Stomach (tissue), 9 donors: ENCODE data around the gene PTPRS. TPM values are rescaled to one million over a fixed set of nuclear protein-coding genes. Genes with fewer than 3 reads are reported as not detected.

Source experiments
- DNase-seq, 2 donors: peaks; one replicate each; pipeline versions ENCODE4 v3.0.0 to v3.0.0-alpha.2; 2013 to 2019
- H3K27ac ChIP-seq, 5 donors: fragments of 200-600 bp in 4 of 5; sonication (generic) in 4 of 5; one replicate each; pipeline ENCODE4 v1.5.1; 2013 to 2019; ENCODE audit warnings: mild to moderate bottlenecking in 1 of 5, moderate library complexity in 1 of 5
- H3K27me3 ChIP-seq, 3 donors: fragments of 200-600 bp; sonication (generic); one replicate each; pipeline ENCODE4 v1.5.1; 2017 to 2019; ENCODE audit warnings: mixed run types in 1 of 3
- H3K36me3 ChIP-seq, 4 donors: fragments of 200-600 bp; sonication (generic); 1 replicate in 3 of 4; 2 replicates in 1 of 4; pipeline ENCODE4 v1.5.1; 2016 to 2019
- H3K4me1 ChIP-seq, 4 donors: fragments of 200-600 bp; sonication (generic); one replicate each; pipeline ENCODE4 v1.5.1; 2016 to 2019
- H3K4me3 ChIP-seq, 4 donors: fragments of 200-600 bp; sonication (generic) in 3 of 4; one replicate each; pipeline ENCODE4 v1.5.1; 2016 to 2019; ENCODE audit warnings: mild to moderate bottlenecking in 1 of 4
- H3K9me3 ChIP-seq, 4 donors: fragments of 200-600 bp; sonication (generic); one replicate each; pipeline ENCODE4 v1.5.1; 2016 to 2019
- CTCF ChIP-seq, 7 experiments: fragments of 450-650 bp in 4 of 7; fragments of 200-600 bp in 3 of 7; sonication (generic) in 3 of 7; IDR thresholded peaks; one replicate each; pipeline ENCODE4 v1.5.1; 2016 to 2019; ENCODE audit warnings: antibody characterized with exemption in 7 of 7, control low read depth in 2 of 7, mild to moderate bottlenecking in 1 of 7
- EP300 ChIP-seq: sonication (generic); formaldehyde crosslinking; IDR thresholded peaks from one replicate; pipeline ENCODE4 v1.6.1; 2017; ENCODE audit warnings: antibody characterized with exemption
- POLR2A ChIP-seq, 4 donors: fragments of 450-650 bp; IDR thresholded peaks; one replicate each; pipeline ENCODE4 v1.6.1; 2016; ENCODE audit warnings: antibody characterized with exemption in 4 of 4, control low read depth in 2 of 4, mild to moderate bottlenecking in 1 of 4, moderate library complexity in 1 of 4
- POLR2AphosphoS5 ChIP-seq, 3 donors: sonication (generic); formaldehyde crosslinking; IDR thresholded peaks; one replicate each; pipeline ENCODE4 v1.6.1; 2016; ENCODE audit warnings: antibody characterized with exemption in 3 of 3
- WGBS, 5 donors: extraction: QIAGEN DNeasy Blood & Tissue Kit in 3 of 5; methylation state at CpG; one replicate each; pipeline versions ENCODE4 v1.1.5 to v1.1.7; 2013 to 2018; 5-methylcytosine and 5-hydroxymethylcytosine counted together
- intact Hi-C: fragments of 100-400 bp; cut with DNase I; formaldehyde crosslinking; loops from one replicate; pipeline ENCODE4 v1.15.1; 2023; ENCODE audit warnings: low total_unique reads
- polyA plus RNA-seq, 3 donors: library from polyadenylated mRNA; stranded (reverse); fragments of 200-250 nt; gene quantifications; one replicate each; pipeline ENCODE4 v1.2.3, GENCODE V29; 2013
- total RNA-seq, 5 donors: library from RNA; depleted of rRNA; stranded (reverse); fragments of >200 nt; gene quantifications; one replicate each; pipeline versions ENCODE4 v1.1.0 to v1.2.3, GENCODE V29; 2014 to 2016
- donor health status: healthy with polysubstance abuse.
- donor health status: Bipolar disorder and iron deficiency.
- donor health status: healthy.

PTPRS gene
- total and polyA plus RNA-seq, 8 donors = 6.9 to 142 (median 57.1) TPM

- Histone ChIP-seq H3K27ac (no peak overlapping the region), H3K4me1 (no peaks in the 10 kb centered on the region), H3K27me3 (no peaks in the 10 kb centered on the region), H3K9me3 (no peaks in the 10 kb centered on the region), H3K36me3 (no peaks in the 10 kb centered on the region), H3K4me3 (no peak overlapping the region)
- TF ChIP-seq POLR2AphosphoS5 (IDR thresholded peaks at IDR 0.05) (no peak), CTCF (IDR thresholded peaks at IDR 0.05) (no peak), EP300 (no peak), POLR2A (IDR thresholded peaks at IDR 0.05) (no peak)
- DNase-seq = no peak
- WGBS, 5 donors = 70 to 94% (median 91%) methylated on average over 4 of the region's 4 CpGs
- intact Hi-C loops = no loop called here
These were observed 25.7 kb downstream of the PTPRS start for GRCh38 chr19:5314907-5315298.

- H3K9me3 ChIP-seq = no peaks in the 10 kb centered on the region
- intact Hi-C loops = no loop called here
- no peak overlapping the region for H3K4me3 ChIP-seq
- H3K27ac ChIP-seq = no peak overlapping the region
- 66 to 80% (median 75%) methylated on average over 7 of the region's 7 CpGs for WGBS, 5 donors
- peaks cover 0 to 2% (median 0%) of the 10 kb centered on the region in 4 donors for H3K4me1 ChIP-seq
- no peak for TF ChIP-seq EP300
- no peak for TF ChIP-seq CTCF (IDR thresholded peaks at IDR 0.05)
- no peaks in the 10 kb centered on the region for H3K36me3 ChIP-seq
- DNase-seq = no peak
- H3K27me3 ChIP-seq = no peaks in the 10 kb centered on the region
These were observed 26.4 kb downstream of the PTPRS start for GRCh38 chr19:5314012-5314906.

- DNase-seq = peak; percentile 69 to 86
- intact Hi-C loops = no loop called here
- WGBS, 5 donors = 8 to 31% (median 12%) methylated on average over 5 to 17 of the region's 17 CpGs
- TF ChIP-seq POLR2AphosphoS5 (IDR thresholded peaks at IDR 0.05) (peak in 1 of 3 donors; percentile 11), CTCF (IDR thresholded peaks at IDR 0.05) (no peak), EP300 (no peak), POLR2A (IDR thresholded peaks at IDR 0.05) (no peak)
- Histone ChIP-seq H3K9me3 (no peaks in the 10 kb centered on the region), H3K27me3 (no peaks in the 10 kb centered on the region), H3K4me3 (no peak overlapping the region), H3K4me1 (peaks cover 0 to 12% (median 6%) of the 10 kb centered on the region in 4 donors), H3K27ac (peak overlapping the region in 2 of 5 donors; percentile 10 to 11), H3K36me3 (no peaks in the 10 kb centered on the region)
These were observed 27.3 kb downstream of the PTPRS start for GRCh38 chr19:5313307-5313706.

GRCh38 chr19:5312058-5312457 is 28.6 kb downstream of the PTPRS start:
- H3K4me3 ChIP-seq = no peak overlapping the region
- H3K4me1 ChIP-seq = peaks cover 0 to 15% (median 8%) of the 10 kb centered on the region in 4 donors
- intact Hi-C loops = no loop called here
- TF ChIP-seq EP300 (no peak), POLR2AphosphoS5 (IDR thresholded peaks at IDR 0.05) (no peak), CTCF (IDR thresholded peaks at IDR 0.05) (no peak), POLR2A (IDR thresholded peaks at IDR 0.05) (no peak)
- no peak for DNase-seq
- no peaks in the 10 kb centered on the region for H3K27me3 ChIP-seq
- no peaks in the 10 kb centered on the region for H3K36me3 ChIP-seq
- H3K27ac ChIP-seq = no peak overlapping the region
- WGBS, 5 donors = 94 to 97% (median 96%) methylated on average over 8 of the region's 8 CpGs
- H3K9me3 ChIP-seq = no peaks in the 10 kb centered on the region
